Esophagus squamous epithelium (tissue), 4 donors: Measurements from ENCODE around the gene ZNF521.

ENCODE experiments used
- POLR2A ChIP-seq, 4 donors: fragments of 450-650 bp; IDR thresholded peaks; one replicate each; pipeline ENCODE4 v1.6.1; 2017; ENCODE audit warnings: antibody characterized with exemption in 4 of 4, mild to moderate bottlenecking in 4 of 4, moderate library complexity in 3 of 4
- TF ChIP-seq, protein P1 (sequence below), 6 experiments: fragments of 450-650 bp in 4 of 6; fragments of 200-600 bp in 2 of 6; sonication (generic) in 2 of 6; IDR thresholded peaks; one replicate each; pipeline ENCODE4 v1.5.1; 2016 to 2019; ENCODE audit warnings: antibody characterized with exemption in 6 of 6, mild to moderate bottlenecking in 4 of 6, moderate library complexity in 4 of 6

- TF ChIP-seq, protein P1, sequence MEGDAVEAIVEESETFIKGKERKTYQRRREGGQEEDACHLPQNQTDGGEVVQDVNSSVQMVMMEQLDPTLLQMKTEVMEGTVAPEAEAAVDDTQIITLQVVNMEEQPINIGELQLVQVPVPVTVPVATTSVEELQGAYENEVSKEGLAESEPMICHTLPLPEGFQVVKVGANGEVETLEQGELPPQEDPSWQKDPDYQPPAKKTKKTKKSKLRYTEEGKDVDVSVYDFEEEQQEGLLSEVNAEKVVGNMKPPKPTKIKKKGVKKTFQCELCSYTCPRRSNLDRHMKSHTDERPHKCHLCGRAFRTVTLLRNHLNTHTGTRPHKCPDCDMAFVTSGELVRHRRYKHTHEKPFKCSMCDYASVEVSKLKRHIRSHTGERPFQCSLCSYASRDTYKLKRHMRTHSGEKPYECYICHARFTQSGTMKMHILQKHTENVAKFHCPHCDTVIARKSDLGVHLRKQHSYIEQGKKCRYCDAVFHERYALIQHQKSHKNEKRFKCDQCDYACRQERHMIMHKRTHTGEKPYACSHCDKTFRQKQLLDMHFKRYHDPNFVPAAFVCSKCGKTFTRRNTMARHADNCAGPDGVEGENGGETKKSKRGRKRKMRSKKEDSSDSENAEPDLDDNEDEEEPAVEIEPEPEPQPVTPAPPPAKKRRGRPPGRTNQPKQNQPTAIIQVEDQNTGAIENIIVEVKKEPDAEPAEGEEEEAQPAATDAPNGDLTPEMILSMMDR (IDR thresholded peaks at IDR 0.05): no peak
- TF ChIP-seq POLR2A (IDR thresholded peaks at IDR 0.05): no peak
These were observed 175.4 kb downstream of the ZNF521 start for GRCh38 chr18:25176518-25177042.
